Measurements from ENCODE around the gene LYSMD2. TPM values are rescaled to one million over a fixed set of nuclear protein-coding genes. Genes with fewer than 3 reads are reported as not detected.
A peak's percentile ranks its signal among the peaks of the same experiment; 100 is the strongest.
"Not testable (repeated sequence)": the region's sequence is repeated elsewhere in the genome, so short reads cannot be mapped to it uniquely, and the experiment has no call there.

Gene LYSMD2
- 21.8 TPM for total RNA-seq

GRCh38 chr15:51737522-51738305 is at the start of gene LYSMD2:
Gene LYSMD2, minus strand, starts transcription at chr15:51737655. Its CDS starts 33 bp downstream, at chr15:51737622.
- peak; percentile 65 for DNase-seq

- not testable (repeated sequence) for DNase-seq
Measured at GRCh38 chr15:51787130-51787529, 49.7 kb upstream of the LYSMD2 start.

GRCh38 chr15:51783967-51784366 is 46.5 kb upstream of the LYSMD2 start:
- DNase-seq, result no peak

- DNase-seq, result no peak
Measured at GRCh38 chr15:51782357-51782896, 45.0 kb upstream of the LYSMD2 start.

GRCh38 chr15:51781506-51781905 is 44.1 kb upstream of the LYSMD2 start:
- DNase-seq, result no peak

- no peak for DNase-seq
Measured at GRCh38 chr15:51780636-51781035, 43.2 kb upstream of the LYSMD2 start.

- peak; percentile 45 for DNase-seq
Measured at GRCh38 chr15:51776952-51777569, 39.6 kb upstream of the LYSMD2 start.

- DNase-seq, result peak; percentile 23
Measured at GRCh38 chr15:51775967-51776816, 38.7 kb upstream of the LYSMD2 start.

GRCh38 chr15:51774916-51775315 is 37.5 kb upstream of the LYSMD2 start:
- no peak for DNase-seq

GRCh38 chr15:51771773-51772172 is 34.3 kb upstream of the LYSMD2 start:
- DNase-seq, result no peak

GRCh38 chr15:51770902-51771301 is 33.4 kb upstream of the LYSMD2 start:
- no peak for DNase-seq

GRCh38 chr15:51768018-51768417 is 30.6 kb upstream of the LYSMD2 start:
- DNase-seq, result no peak

GRCh38 chr15:51766341-51766740 is 28.9 kb upstream of the LYSMD2 start:
- no peak for DNase-seq

- no peak for DNase-seq
Measured at GRCh38 chr15:51765751-51766150, 28.3 kb upstream of the LYSMD2 start.

GRCh38 chr15:51760805-51761204 is 23.4 kb upstream of the LYSMD2 start:
- no peak for DNase-seq

GRCh38 chr15:51759557-51760070 is 22.2 kb upstream of the LYSMD2 start:
- no peak for DNase-seq

GRCh38 chr15:51758645-51759044 is 21.2 kb upstream of the LYSMD2 start:
- peak; percentile 35 for DNase-seq

GRCh38 chr15:51757450-51757849 is 20.0 kb upstream of the LYSMD2 start:
- DNase-seq, result no peak

- DNase-seq, result no peak
Measured at GRCh38 chr15:51756482-51756881, 19.0 kb upstream of the LYSMD2 start.

- DNase-seq, result no peak
Measured at GRCh38 chr15:51755790-51756189, 18.3 kb upstream of the LYSMD2 start.

GRCh38 chr15:51754267-51754666 is 16.8 kb upstream of the LYSMD2 start:
- no peak for DNase-seq

GRCh38 chr15:51752888-51753287 is 15.4 kb upstream of the LYSMD2 start:
- no peak for DNase-seq

Measured in occipital lobe (tissue), 2 donors.